Activated CD8-positive, alpha-beta T cell treated with anti-CD3 and anti-CD28 coated beads for 36 hours (primary cell): ENCODE results near the gene FRY. TPM values are rescaled to one million over a fixed set of nuclear protein-coding genes. Genes with fewer than 3 reads are reported as not detected.

Source experiments
- ATAC-seq: fragments of 200-7000 bp; cut with Tn5 transposase; one replicate; pipeline ENCODE4 v1.10.0; 2021; ENCODE audit warnings: mild to moderate bottlenecking, moderate library complexity
- CTCF ChIA-PET: fragments of 350-600 bp; sonication (Branson Sonifier 250); formaldehyde crosslinking; loops from one replicate; lab custom pipeline; 2021; ENCODE audit warnings: antibody characterized with exemption; lab: Charles Lee
- POLR2A ChIA-PET: fragments of 350-600 bp; sonication (Branson Sonifier 250); formaldehyde crosslinking; loops from one replicate; lab custom pipeline; 2021; ENCODE audit warnings: antibody characterized with exemption; lab: Charles Lee
- DNase-seq: peaks from one replicate; pipeline ENCODE4 v3.0.0-alpha.2; 2020
- H3K27ac Mint-ChIP-seq: one replicate; pipeline ENCODE4 v1.8.0; 2021; ENCODE audit warnings: mild to moderate bottlenecking, mixed read lengths
- H3K27me3 Mint-ChIP-seq: one replicate; pipeline ENCODE4 v1.8.0; 2021; ENCODE audit warnings: mixed read lengths
- H3K36me3 Mint-ChIP-seq: one replicate; pipeline ENCODE4 v1.8.0; 2021; ENCODE audit warnings: low read depth, mixed read lengths
- H3K4me1 Mint-ChIP-seq: one replicate; pipeline ENCODE4 v1.8.0; 2021; ENCODE audit warnings: low read depth, mixed read lengths
- H3K4me3 Mint-ChIP-seq: one replicate; pipeline ENCODE4 v1.8.0; 2021; ENCODE audit warnings: mild to moderate bottlenecking, moderate library complexity, mixed read lengths
- H3K9me3 Mint-ChIP-seq: one replicate; pipeline ENCODE4 v1.8.0; 2021; ENCODE audit warnings: mixed read lengths
- CTCF ChIP-seq: fragments of 200-600 bp; IDR thresholded peaks from one replicate; pipeline ENCODE4 v1.8.0; 2022; ENCODE audit warnings: antibody characterized with exemption, mild to moderate bottlenecking
- intact Hi-C: fragments of 100-400 bp; cut with micrococcal nuclease; formaldehyde crosslinking; loops from one replicate; pipeline ENCODE4 v1.10.0; 2022
- total RNA-seq, 2 experiments: library from RNA; stranded (reverse); gene quantifications; one replicate each; pipeline ENCODE4 v1.2.3, GENCODE V29; 2021

Gene FRY
- total RNA-seq, 2 experiments from 2014 or later = 0.58 to 0.68 TPM

DNA sequence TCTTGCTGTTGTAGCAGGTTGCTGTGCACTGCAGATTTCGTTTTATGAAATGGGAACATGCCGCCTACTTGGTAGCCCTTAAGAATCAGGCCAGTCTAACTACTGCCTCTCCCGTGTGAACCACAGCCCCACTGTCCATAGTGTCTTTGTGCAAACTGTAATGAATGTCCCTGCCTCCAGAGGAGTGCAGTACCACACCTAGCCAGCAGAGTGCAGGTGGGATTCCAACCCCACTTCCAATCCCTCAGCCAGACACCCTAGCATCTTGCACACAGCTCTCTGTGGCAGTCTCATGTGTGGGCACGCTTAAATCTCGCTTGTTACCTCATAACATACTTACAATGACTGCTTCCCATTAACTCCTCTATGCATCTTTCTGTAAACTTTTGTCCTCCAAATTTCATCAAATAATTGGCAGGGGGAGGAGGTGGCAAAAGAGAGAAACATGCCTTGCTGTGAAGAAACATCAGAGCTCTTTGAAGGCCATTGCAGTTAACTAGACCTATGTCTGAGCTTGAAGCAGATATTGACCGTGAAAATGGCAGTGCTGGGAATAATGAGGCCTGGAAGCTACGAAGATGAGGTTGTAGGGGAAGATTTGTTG is 236.4 kb downstream of the FRY start:
- DNase-seq = peak; percentile 75
- no peaks in the 10 kb centered on the region for H3K27me3 Mint-ChIP-seq
- ATAC-seq = peak; percentile 96
- no peaks in the 10 kb centered on the region for H3K36me3 Mint-ChIP-seq
- H3K9me3 Mint-ChIP-seq = no peaks in the 10 kb centered on the region
- intact Hi-C loops = loop anchor here (5.0 kb wide), 1 partner anchor 44 kb away; no protein-coding TSS in a partner anchor
- peaks cover 5% of the 10 kb centered on the region for H3K4me1 Mint-ChIP-seq
- no peak overlapping the region for H3K27ac Mint-ChIP-seq
- POLR2A ChIA-PET = interaction anchor here (0.9 to 2.3 kb wide), 2 partner anchors 13 to 47 kb away, joined by 3 to 7 read pairs; partner anchors contain the start of genes BRCA2 and ZAR1L
- CTCF ChIA-PET = interaction anchor here (0.7 to 3.6 kb wide), 19 partner anchors 8 to 358 kb away, joined by 3 to 13 read pairs (median 5); partner anchors contain the start of genes BRCA2 and ZAR1L
- H3K4me3 Mint-ChIP-seq = no peak overlapping the region
- peak; percentile 83 for TF ChIP-seq CTCF

- H3K36me3 Mint-ChIP-seq = no peaks in the 10 kb centered on the region
- CTCF ChIA-PET = interaction anchor here (1.6 kb wide), 1 partner anchor 24 kb away, joined by 3 read pairs; no protein-coding TSS in a partner anchor
- DNase-seq (peak; percentile 5), ATAC-seq (peak; percentile 51)
- no peaks in the 10 kb centered on the region for H3K27me3 Mint-ChIP-seq
- intact Hi-C loops = no loop called here
- no peak overlapping the region for H3K27ac Mint-ChIP-seq
- H3K4me1 Mint-ChIP-seq = peaks cover 5% of the 10 kb centered on the region
- TF ChIP-seq CTCF = no peak
- H3K4me3 Mint-ChIP-seq = no peak overlapping the region
- POLR2A ChIA-PET = no interaction called here
- no peaks in the 10 kb centered on the region for H3K9me3 Mint-ChIP-seq
Observed at GRCh38 chr13:32272021-32272683, 240.6 kb downstream of the FRY start.

DNA sequence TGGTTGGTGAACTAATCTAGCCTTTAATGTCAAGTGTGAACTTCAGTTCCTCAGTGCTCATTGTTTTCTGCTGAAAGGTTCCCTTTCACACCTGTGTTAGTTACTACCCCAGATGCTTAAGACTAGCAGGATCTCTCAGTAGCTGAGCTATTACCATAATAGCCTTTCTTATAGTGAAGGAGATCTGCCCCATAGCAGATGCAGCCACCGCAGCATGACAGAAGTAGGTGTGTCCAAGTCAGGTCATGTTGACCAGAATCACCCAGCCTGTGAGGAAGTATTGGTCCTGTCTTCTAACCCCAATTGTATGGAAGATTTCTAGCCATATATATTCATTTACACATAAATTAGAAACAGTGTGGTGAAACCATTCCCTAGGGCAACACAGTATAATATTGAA is 246.3 kb downstream of the FRY start:
- Mint-ChIP-seq H3K4me1 (peaks cover 2% of the 10 kb centered on the region), H3K27me3 (peaks cover 2% of the 10 kb centered on the region), H3K27ac (no peak overlapping the region), H3K36me3 (no peaks in the 10 kb centered on the region), H3K9me3 (no peaks in the 10 kb centered on the region), H3K4me3 (no peak overlapping the region)
- intact Hi-C loops = no loop called here
- no peak for TF ChIP-seq CTCF
- ChIA-PET POLR2A (interaction anchor here (1.1 kb wide), 1 partner anchor 37 kb away, joined by 4 read pairs; the partner anchor contains the start of genes BRCA2 and ZAR1L), CTCF (interaction anchor here (2.3 kb wide), 1 partner anchor 10 kb away, joined by 11 read pairs; no protein-coding TSS in a partner anchor)
- no peak for DNase-seq
- no peak for ATAC-seq

DNA sequence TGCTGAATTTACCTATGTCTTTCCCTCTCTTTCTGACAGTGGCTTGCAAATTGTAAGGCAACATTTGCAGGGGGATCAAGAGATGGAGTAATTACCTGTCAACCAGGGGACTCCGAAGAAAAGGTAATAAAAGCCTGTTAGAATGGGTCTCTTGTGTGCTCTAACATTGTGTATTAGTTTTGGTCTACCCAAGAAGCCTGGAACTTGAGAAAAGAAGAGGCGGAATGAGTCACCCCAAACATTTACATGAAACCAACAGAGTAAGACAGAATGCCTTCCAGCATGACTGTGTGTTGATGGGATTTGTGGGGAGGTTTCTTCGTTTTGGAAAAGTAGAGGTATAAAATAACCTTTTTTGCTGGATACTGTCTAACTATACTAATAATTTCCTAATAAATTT is 246.9 kb downstream of the FRY start:
- Mint-ChIP-seq H3K4me1 (peaks cover 2% of the 10 kb centered on the region), H3K4me3 (no peak overlapping the region), H3K9me3 (no peaks in the 10 kb centered on the region), H3K27me3 (peaks cover 2% of the 10 kb centered on the region), H3K27ac (no peak overlapping the region), H3K36me3 (no peaks in the 10 kb centered on the region)
- intact Hi-C loops = no loop called here
- ChIA-PET CTCF (interaction anchor here (2.3 kb wide), 1 partner anchor 11 kb away, joined by 11 read pairs; no protein-coding TSS in a partner anchor), POLR2A (no interaction called here)
- ATAC-seq (peak; percentile 58), DNase-seq (no peak)
- no peak for TF ChIP-seq CTCF

DNA sequence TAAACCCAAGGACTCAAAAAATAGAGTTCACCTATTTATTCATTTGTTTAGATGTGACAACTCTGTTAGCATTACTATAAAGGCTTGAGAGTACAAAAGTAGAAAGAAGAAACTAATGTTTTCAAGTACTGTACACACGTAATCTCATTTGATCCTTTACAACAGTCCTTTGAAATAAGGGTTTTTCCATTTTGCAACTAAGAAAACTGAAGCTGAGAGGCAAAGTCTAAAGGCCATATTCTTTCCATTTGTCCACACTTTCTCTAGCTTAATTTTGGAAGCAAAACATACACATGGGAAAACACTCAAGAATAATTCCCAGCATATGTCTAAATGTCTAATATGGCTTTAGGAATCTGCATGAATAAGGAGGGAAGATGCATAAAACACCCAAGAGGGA is 249.5 kb downstream of the FRY start:
- Mint-ChIP-seq H3K4me3 (no peak overlapping the region), H3K9me3 (no peaks in the 10 kb centered on the region)

More for the DNA sequence above, 249.5 kb downstream of the FRY start:
- Mint-ChIP-seq H3K27ac (no peak overlapping the region), H3K27me3 (peaks cover 2% of the 10 kb centered on the region), H3K36me3 (no peaks in the 10 kb centered on the region), H3K4me1 (peaks cover 2% of the 10 kb centered on the region)
- ChIA-PET POLR2A (interaction anchor here (3.0 kb wide), 1 partner anchor 12 kb away, joined by 7 read pairs; no protein-coding TSS in a partner anchor), CTCF (interaction anchor here (2.0 kb wide), 1 partner anchor 13 kb away, joined by 7 read pairs; no protein-coding TSS in a partner anchor)
- ATAC-seq (no peak), DNase-seq (no peak)
- no peak for TF ChIP-seq CTCF
- intact Hi-C loops = no loop called here
